Ectodermal cell (in vitro differentiated cells): Measurements from ENCODE around the gene BAK1.
"Not testable (repeated sequence)": the region's sequence is repeated elsewhere in the genome, so short reads cannot be mapped to it uniquely, and the experiment has no call there.

Source experiments
- H3K27ac ChIP-seq: 2 replicates; pipeline ENCODE4 v1.7.0; 2013; ENCODE audit warnings: mild to moderate bottlenecking, low read depth, low read length; ENCODE audit not compliant: insufficient read depth, poor library complexity, severe bottlenecking
- H3K27me3 ChIP-seq: 2 replicates; pipeline ENCODE4 v1.7.0; 2013; ENCODE audit warnings: mild to moderate bottlenecking, low read length; ENCODE audit not compliant: insufficient read depth, control insufficient read depth, poor library complexity, severe bottlenecking
- H3K36me3 ChIP-seq: one replicate; pipeline ENCODE4 v1.7.0; 2013; ENCODE audit warnings: low read length; ENCODE audit not compliant: control insufficient read depth, insufficient read depth
- H3K4me1 ChIP-seq: one replicate; pipeline ENCODE4 v1.7.0; 2013; ENCODE audit warnings: low read length; ENCODE audit not compliant: control insufficient read depth, insufficient read depth
- H3K4me3 ChIP-seq: 2 replicates; pipeline ENCODE4 v1.7.0; 2013; ENCODE audit warnings: low read depth, low read length, control low read depth; ENCODE audit not compliant: insufficient read depth
- H3K9me3 ChIP-seq: 2 replicates; pipeline ENCODE4 v1.7.0; 2013; ENCODE audit warnings: mild to moderate bottlenecking, low read length, moderate library complexity; ENCODE audit not compliant: control insufficient read depth
- WGBS, 2 experiments: methylation state at CpG; one replicate each; pipeline ENCODE4 v1.1.7; 2013; ENCODE audit warnings: missing lambda C conversion rate in 2 of 2; 5-methylcytosine and 5-hydroxymethylcytosine counted together

Gene BAK1

GRCh38 chr6:33533163-33533869 lies 46.8 kb downstream of the BAK1 start:
- H3K4me1 ChIP-seq, H3K4me3 ChIP-seq, H3K27ac ChIP-seq, H3K36me3 ChIP-seq, H3K27me3 ChIP-seq, H3K9me3 ChIP-seq: not testable (repeated sequence)
- WGBS, 2 experiments: 94 to 96% methylated on average over 22 of the region's 22 CpGs

- H3K4me3 ChIP-seq, H3K9me3 ChIP-seq, H3K27me3 ChIP-seq, H3K36me3 ChIP-seq, H3K27ac ChIP-seq, H3K4me1 ChIP-seq: not testable (repeated sequence)
- WGBS, 2 experiments: 95 to 96% methylated on average over 16 to 22 of the region's 25 CpGs
Observed at GRCh38 chr6:33532431-33532830, 47.6 kb downstream of the BAK1 start.

GRCh38 chr6:33530617-33531016 lies 49.5 kb downstream of the BAK1 start:
- not testable (repeated sequence) for H3K27me3 ChIP-seq, H3K27ac ChIP-seq, H3K4me3 ChIP-seq, H3K4me1 ChIP-seq, H3K9me3 ChIP-seq, H3K36me3 ChIP-seq
